K562 (cell line): ENCODE results near the gene IPO5. TPM values are rescaled to one million over a fixed set of nuclear protein-coding genes. Genes with fewer than 3 reads are reported as not detected.

ENCODE experiments used
- ATAC-seq: fragments of 200-7000 bp; cut with Tn5 transposase; 3 replicates; pipeline ENCODE4 v1.9.1; 2020; ENCODE audit warnings: moderate library complexity
- BruUV-seq: library from RNA; stranded (reverse); fragments of 400-500 nt; replicated peaks from 2 replicates; lab custom pipeline; 2021; lab: Mats Ljungman, UMichigan
- CTCF ChIA-PET: fragments of 300-600 bp; formaldehyde crosslinking; extraction: SDS; loops from one replicate; lab custom pipeline; 2021; ENCODE audit warnings: low intra/inter-chr PET ratio; lab: Yijun Ruan, JAX
- POLR2A ChIA-PET: fragments of 300-600, 350-650 bp; sonication (Branson Sonifier 250); formaldehyde crosslinking; extraction: SDS; loops from one replicate; lab custom pipeline; 2021; ENCODE audit warnings: antibody characterized with exemption, inconsistent platforms; lab: Yijun Ruan, JAX
- DNase-seq, 4 experiments: peaks; one replicate each; pipeline versions ENCODE4 v3.0.0 to v3.0.0-alpha.2; 2011 to 2018; ENCODE audit warnings: low spot score in 3 of 4, mixed read lengths in 3 of 4; ENCODE audit errors: extremely low read depth in 1 of 4
- FAIRE-seq: peaks from 2 replicates; lab custom pipeline; 2011; peaks lifted over from hg19 to GRCh38; lab: Jason Lieb, UNC
- H2AFZ ChIP-seq: 2 replicates; pipeline ENCODE4 v1.6.0; 2011; ENCODE audit warnings: low read depth, low read length, control low read depth, inconsistent platforms
- H3K27ac ChIP-seq: fragments of 200-600 bp; 3 replicates; pipeline ENCODE4 v1.8.0; 2011; ENCODE audit warnings: low read depth, mild to moderate bottlenecking, control low read depth, inconsistent platforms, low read length, moderate library complexity, mixed read lengths; ENCODE audit errors: extremely low read depth
- H3K27me3 ChIP-seq, 2 experiments: fragments of 300-600 bp in 1 of 2; 2 replicates in 1 of 2; 3 replicates in 1 of 2; pipeline versions ENCODE4 v1.6.0 to v1.8.0; 2011; ENCODE audit warnings: inconsistent platforms in 2 of 2, low read length in 2 of 2, mild to moderate bottlenecking in 1 of 2, mixed read lengths in 1 of 2, moderate library complexity in 1 of 2; ENCODE audit not compliant: control insufficient read depth in 2 of 2, insufficient read depth in 2 of 2
- H3K36me3 ChIP-seq: fragments of 300-600 bp; 3 replicates; pipeline ENCODE4 v1.8.0; 2011; ENCODE audit warnings: mild to moderate bottlenecking, low read length, inconsistent platforms; ENCODE audit not compliant: control insufficient read depth, insufficient read depth
- H3K4me1 ChIP-seq, 2 experiments: fragments of 200-600 bp in 1 of 2; replicated peaks in 1 of 2; 2 replicates in 1 of 2; 3 replicates in 1 of 2; pipeline versions ENCODE4 v1.5.1 to v1.8.0; 2011; ENCODE audit warnings: inconsistent platforms in 2 of 2, low read length in 2 of 2, mild to moderate bottlenecking in 1 of 2, mixed read lengths in 1 of 2, moderate library complexity in 1 of 2; ENCODE audit not compliant: control insufficient read depth in 2 of 2, insufficient read depth in 2 of 2
- H3K4me2 ChIP-seq: 2 replicates; pipeline ENCODE4 v1.6.1; 2011; ENCODE audit warnings: low read length, control low read depth, inconsistent platforms, mixed read lengths; ENCODE audit not compliant: insufficient read depth
- H3K4me3 ChIP-seq: fragments of 200-600 bp; sonication (generic), shearing (Covaris generic); 2 replicates; pipeline ENCODE4 v1.5.1; 2016; ENCODE audit warnings: control low read depth, inconsistent platforms
- H3K79me2 ChIP-seq: fragments of 200-600 bp; 3 replicates; pipeline ENCODE4 v1.8.0; 2011; ENCODE audit warnings: low read length, inconsistent platforms; ENCODE audit not compliant: control insufficient read depth, insufficient read depth
- H3K9ac ChIP-seq, 2 experiments: 2 replicates each; pipeline versions ENCODE4 v1.6.0 to v1.6.1; 2011; ENCODE audit warnings: low read depth in 2 of 2, low read length in 2 of 2, control low read depth in 1 of 2, inconsistent platforms in 1 of 2, mild to moderate bottlenecking in 1 of 2, mixed read lengths in 1 of 2; ENCODE audit not compliant: insufficient read depth in 1 of 2
- H3K9me1 ChIP-seq: one replicate; pipeline ENCODE4 v1.6.0; 2011; ENCODE audit warnings: inconsistent platforms, mild to moderate bottlenecking, low read length, moderate library complexity; ENCODE audit not compliant: control insufficient read depth, insufficient read depth
- H3K9me3 ChIP-seq: replicated peaks from 2 replicates; pipeline ENCODE4 v1.5.1; 2011; ENCODE audit warnings: low read depth, low read length, inconsistent platforms; ENCODE audit not compliant: control insufficient read depth, insufficient read depth
- H4K20me1 ChIP-seq: replicated peaks from 2 replicates; pipeline ENCODE4 v1.6.1; 2011; ENCODE audit warnings: low read length, inconsistent platforms, mixed read lengths; ENCODE audit not compliant: control insufficient read depth, insufficient read depth
- COPS2 ChIP-seq: fragments of 450-650 bp; conservative IDR thresholded peaks from 2 replicates; pipeline ENCODE4 v1.6.1; 2016; ENCODE audit warnings: mild to moderate bottlenecking, moderate library complexity
- FOXA3 ChIP-seq, 2 experiments: fragments of 450-650 bp in 1 of 2; sonication (generic) in 1 of 2; formaldehyde crosslinking; IDR thresholded peaks in 1 of 2; conservative IDR thresholded peaks in 1 of 2; 2 replicates each; pipeline versions ENCODE4 v1.4.0 to v1.8.0; 2020 to 2022; ENCODE audit warnings: mild to moderate bottlenecking in 2 of 2, missing genetic modification reagents in 1 of 2
- KDM4B ChIP-seq, 2 experiments: fragments of 450-650 bp in 1 of 2; sonication (generic) in 1 of 2; IDR thresholded peaks; 2 replicates each; pipeline ENCODE4 v1.6.1; 2016 to 2017; ENCODE audit warnings: borderline replicate concordance in 2 of 2, antibody characterized with exemption in 1 of 2, low read depth in 1 of 2, mild to moderate bottlenecking in 1 of 2
- KLF16 ChIP-seq: IDR thresholded peaks from 2 replicates; pipeline ENCODE4 v1.6.1; 2016; ENCODE audit warnings: antibody characterized with exemption
- NR3C1 ChIP-seq: sonication (generic); formaldehyde crosslinking; IDR thresholded peaks from 2 replicates; pipeline ENCODE4 v1.8.1; 2022; ENCODE audit warnings: missing genetic modification reagents
- RBM17 ChIP-seq: fragments of 200-400 bp; formaldehyde crosslinking; IDR thresholded peaks from 2 replicates; pipeline ENCODE4 v1.6.1; 2017; ENCODE audit warnings: low read depth, mild to moderate bottlenecking, low read length, borderline replicate concordance
- SETDB1 ChIP-seq: IDR thresholded peaks from one replicate; pipeline ENCODE4 v1.6.1; 2012; ENCODE audit warnings: low read length, control low read depth, inconsistent platforms
- SOX6 ChIP-seq: fragments of 450-650 bp; IDR thresholded peaks from 2 replicates; pipeline ENCODE4 v1.6.1; 2014; ENCODE audit warnings: mild to moderate bottlenecking
- SP2 ChIP-seq: IDR thresholded peaks from 2 replicates; pipeline ENCODE4 v1.6.1; 2011; ENCODE audit warnings: mild to moderate bottlenecking, low read depth, low read length, moderate library complexity; ENCODE audit not compliant: poor library complexity, severe bottlenecking; ENCODE audit errors: extremely low read depth
- ZNF174 ChIP-seq: fragments of 250-450 bp; sonication (Bioruptor Pico); IDR thresholded peaks from 2 replicates; pipeline ENCODE4 v1.4.0; 2020; ENCODE audit warnings: mild to moderate bottlenecking
- ZNF431 ChIP-seq: sonication (generic); formaldehyde crosslinking; IDR thresholded peaks from 2 replicates; pipeline ENCODE4 v1.8.0; 2022; ENCODE audit warnings: mild to moderate bottlenecking, missing genetic modification reagents
- in situ Hi-C: fragments of 300-500 bp; cut with MboI; formaldehyde crosslinking; loops from 4 replicates; pipeline ENCODE4 v1.15.0; 2018; ENCODE audit warnings: inconsistent platforms, mixed read lengths
- intact Hi-C: fragments of 100-400 bp; cut with micrococcal nuclease; formaldehyde crosslinking; loops from 2 replicates; pipeline ENCODE4 v1.14.2; 2022
- polyA plus RNA-seq, 8 experiments: library from polyadenylated mRNA; depleted of rRNA in 4 of 8; stranded (reverse) in 5 of 8; unstranded in 3 of 8; fragments of >200 nt; fragmentation: Nextera tagmentation in 2 of 8; fragmentation: Illumina TruSeq in 1 of 8; extraction: Ambion mirVana in 2 of 8; extraction: Trizol in 1 of 8; gene quantifications; 2 replicates each; pipeline versions ENCODE4 v1.2.1 to v1.2.3, GENCODE V29; 2011 to 2014; ENCODE audit warnings: inconsistent platforms in 1 of 8, missing spikeins in 1 of 8
- total RNA-seq, 7 experiments: library from RNA; depleted of rRNA in 6 of 7; stranded (reverse); fragments of >200 nt in 6 of 7; fragmentation: Illumina TruSeq in 2 of 7; extraction: Trizol in 2 of 7; gene quantifications; 2 replicates each; pipeline versions ENCODE4 v1.2.1 to v1.2.3, GENCODE V29; 2011 to 2021; ENCODE audit warnings: low replicate concordance in 1 of 7
- TF ChIP-seq, protein P1 (sequence below): sonication (generic); formaldehyde crosslinking; IDR thresholded peaks from 2 replicates; pipeline ENCODE4 v1.8.0; 2022; ENCODE audit warnings: mild to moderate bottlenecking, missing genetic modification reagents
- TF ChIP-seq, protein P2 (sequence below): fragments of 250-450 bp; sonication (Bioruptor Pico); IDR thresholded peaks from 2 replicates; pipeline ENCODE4 v1.5.0; 2020; ENCODE audit warnings: mild to moderate bottlenecking, borderline replicate concordance
- TF ChIP-seq, protein P3 (sequence below): fragments of 250-450 bp; sonication (Bioruptor Pico); IDR thresholded peaks from 2 replicates; pipeline ENCODE4 v1.8.0; 2022; ENCODE audit warnings: inconsistent platforms
- TF ChIP-seq, protein P4 (sequence below): sonication (generic); IDR thresholded peaks from 2 replicates; pipeline ENCODE4 v1.6.1; 2016

Gene IPO5
- total and polyA plus RNA-seq, 9 of the 15 experiments (the other 6 are each of a cell fraction or from before 2014, with no cell fraction given), result 45.8 to 206 (median 134) TPM

DNA sequence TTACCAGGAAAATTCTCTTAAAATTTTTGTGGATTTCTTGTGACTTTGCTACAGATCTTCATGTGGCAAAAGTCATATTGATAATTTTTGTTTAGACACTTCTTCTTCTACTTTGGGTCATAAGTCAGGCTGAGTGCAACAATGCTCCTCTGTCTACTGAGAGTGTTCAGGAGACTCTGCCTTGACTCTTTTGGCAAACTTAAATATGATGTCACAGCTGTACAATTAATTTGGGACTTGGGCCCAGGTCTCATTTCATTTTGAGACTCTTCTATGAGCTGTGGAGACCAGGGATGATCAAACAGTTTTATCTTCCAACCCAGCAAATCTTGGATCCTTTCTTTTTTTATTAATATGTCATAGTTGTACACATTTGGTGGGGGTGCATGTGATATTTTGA lies 19.7 kb upstream of the IPO5 start:
- Histone ChIP-seq H3K79me2 (no peaks in the 10 kb centered on the region), H3K36me3 (no peaks in the 10 kb centered on the region), H3K9me3 (no peaks in the 10 kb centered on the region), H3K4me1 (no peaks in the 10 kb centered on the region), H3K4me2 (no peak overlapping the region), H3K9ac (no peak overlapping the region), H3K4me3 (no peak overlapping the region), H2AFZ (no peak overlapping the region), H3K9me1 (no peaks in the 10 kb centered on the region), H4K20me1 (no peaks in the 10 kb centered on the region), H3K27me3 (no peaks in the 10 kb centered on the region; a peak in 1 of 5 replicates), H3K27ac (no peak overlapping the region)
- intact Hi-C loops (no loop called here), in situ Hi-C loops (no loop called here)
- CTCF ChIA-PET, result no interaction called here
- POLR2A ChIA-PET, result no interaction called here
- DNase-seq (no peak), ATAC-seq (no peak), FAIRE-seq (no peak)
- TF ChIP-seq ZNF174, result no peak
- TF ChIP-seq, protein P1, sequence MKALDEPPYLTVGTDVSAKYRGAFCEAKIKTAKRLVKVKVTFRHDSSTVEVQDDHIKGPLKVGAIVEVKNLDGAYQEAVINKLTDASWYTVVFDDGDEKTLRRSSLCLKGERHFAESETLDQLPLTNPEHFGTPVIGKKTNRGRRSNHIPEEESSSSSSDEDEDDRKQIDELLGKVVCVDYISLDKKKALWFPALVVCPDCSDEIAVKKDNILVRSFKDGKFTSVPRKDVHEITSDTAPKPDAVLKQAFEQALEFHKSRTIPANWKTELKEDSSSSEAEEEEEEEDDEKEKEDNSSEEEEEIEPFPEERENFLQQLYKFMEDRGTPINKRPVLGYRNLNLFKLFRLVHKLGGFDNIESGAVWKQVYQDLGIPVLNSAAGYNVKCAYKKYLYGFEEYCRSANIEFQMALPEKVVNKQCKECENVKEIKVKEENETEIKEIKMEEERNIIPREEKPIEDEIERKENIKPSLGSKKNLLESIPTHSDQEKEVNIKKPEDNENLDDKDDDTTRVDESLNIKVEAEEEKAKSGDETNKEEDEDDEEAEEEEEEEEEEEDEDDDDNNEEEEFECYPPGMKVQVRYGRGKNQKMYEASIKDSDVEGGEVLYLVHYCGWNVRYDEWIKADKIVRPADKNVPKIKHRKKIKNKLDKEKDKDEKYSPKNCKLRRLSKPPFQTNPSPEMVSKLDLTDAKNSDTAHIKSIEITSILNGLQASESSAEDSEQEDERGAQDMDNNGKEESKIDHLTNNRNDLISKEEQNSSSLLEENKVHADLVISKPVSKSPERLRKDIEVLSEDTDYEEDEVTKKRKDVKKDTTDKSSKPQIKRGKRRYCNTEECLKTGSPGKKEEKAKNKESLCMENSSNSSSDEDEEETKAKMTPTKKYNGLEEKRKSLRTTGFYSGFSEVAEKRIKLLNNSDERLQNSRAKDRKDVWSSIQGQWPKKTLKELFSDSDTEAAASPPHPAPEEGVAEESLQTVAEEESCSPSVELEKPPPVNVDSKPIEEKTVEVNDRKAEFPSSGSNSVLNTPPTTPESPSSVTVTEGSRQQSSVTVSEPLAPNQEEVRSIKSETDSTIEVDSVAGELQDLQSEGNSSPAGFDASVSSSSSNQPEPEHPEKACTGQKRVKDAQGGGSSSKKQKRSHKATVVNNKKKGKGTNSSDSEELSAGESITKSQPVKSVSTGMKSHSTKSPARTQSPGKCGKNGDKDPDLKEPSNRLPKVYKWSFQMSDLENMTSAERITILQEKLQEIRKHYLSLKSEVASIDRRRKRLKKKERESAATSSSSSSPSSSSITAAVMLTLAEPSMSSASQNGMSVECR (CRISPR knock-in tag), result no peak
- no peak for TF ChIP-seq SETDB1
- no peak for TF ChIP-seq KDM4B (IDR thresholded peaks at IDR 0.05; ENCODE audit: borderline replicate concordance in 2 of 2, low read depth in 1 of 2)
- no peak for TF ChIP-seq RBM17
- TF ChIP-seq COPS2, result no peak
- no peak for TF ChIP-seq SOX6
- TF ChIP-seq FOXA3 (CRISPR knock-in tag; conservative IDR thresholded peaks at IDR 0.05 in 1 of 2, IDR thresholded peaks at IDR 0.05 in 1 of 2), result no peak
- TF ChIP-seq, protein P2, sequence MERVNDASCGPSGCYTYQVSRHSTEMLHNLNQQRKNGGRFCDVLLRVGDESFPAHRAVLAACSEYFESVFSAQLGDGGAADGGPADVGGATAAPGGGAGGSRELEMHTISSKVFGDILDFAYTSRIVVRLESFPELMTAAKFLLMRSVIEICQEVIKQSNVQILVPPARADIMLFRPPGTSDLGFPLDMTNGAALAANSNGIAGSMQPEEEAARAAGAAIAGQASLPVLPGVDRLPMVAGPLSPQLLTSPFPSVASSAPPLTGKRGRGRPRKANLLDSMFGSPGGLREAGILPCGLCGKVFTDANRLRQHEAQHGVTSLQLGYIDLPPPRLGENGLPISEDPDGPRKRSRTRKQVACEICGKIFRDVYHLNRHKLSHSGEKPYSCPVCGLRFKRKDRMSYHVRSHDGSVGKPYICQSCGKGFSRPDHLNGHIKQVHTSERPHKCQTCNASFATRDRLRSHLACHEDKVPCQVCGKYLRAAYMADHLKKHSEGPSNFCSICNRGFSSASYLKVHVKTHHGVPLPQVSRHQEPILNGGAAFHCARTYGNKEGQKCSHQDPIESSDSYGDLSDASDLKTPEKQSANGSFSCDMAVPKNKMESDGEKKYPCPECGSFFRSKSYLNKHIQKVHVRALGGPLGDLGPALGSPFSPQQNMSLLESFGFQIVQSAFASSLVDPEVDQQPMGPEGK, result no peak
- TF ChIP-seq KLF16, result no peak
- no peak for TF ChIP-seq ZNF431
- TF ChIP-seq, protein P3, sequence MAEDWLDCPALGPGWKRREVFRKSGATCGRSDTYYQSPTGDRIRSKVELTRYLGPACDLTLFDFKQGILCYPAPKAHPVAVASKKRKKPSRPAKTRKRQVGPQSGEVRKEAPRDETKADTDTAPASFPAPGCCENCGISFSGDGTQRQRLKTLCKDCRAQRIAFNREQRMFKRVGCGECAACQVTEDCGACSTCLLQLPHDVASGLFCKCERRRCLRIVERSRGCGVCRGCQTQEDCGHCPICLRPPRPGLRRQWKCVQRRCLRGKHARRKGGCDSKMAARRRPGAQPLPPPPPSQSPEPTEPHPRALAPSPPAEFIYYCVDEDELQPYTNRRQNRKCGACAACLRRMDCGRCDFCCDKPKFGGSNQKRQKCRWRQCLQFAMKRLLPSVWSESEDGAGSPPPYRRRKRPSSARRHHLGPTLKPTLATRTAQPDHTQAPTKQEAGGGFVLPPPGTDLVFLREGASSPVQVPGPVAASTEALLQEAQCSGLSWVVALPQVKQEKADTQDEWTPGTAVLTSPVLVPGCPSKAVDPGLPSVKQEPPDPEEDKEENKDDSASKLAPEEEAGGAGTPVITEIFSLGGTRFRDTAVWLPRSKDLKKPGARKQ, result no peak
- TF ChIP-seq NR3C1 (CRISPR knock-in tag), result no peak
- no peak for TF ChIP-seq SP2
- TF ChIP-seq, protein P4, sequence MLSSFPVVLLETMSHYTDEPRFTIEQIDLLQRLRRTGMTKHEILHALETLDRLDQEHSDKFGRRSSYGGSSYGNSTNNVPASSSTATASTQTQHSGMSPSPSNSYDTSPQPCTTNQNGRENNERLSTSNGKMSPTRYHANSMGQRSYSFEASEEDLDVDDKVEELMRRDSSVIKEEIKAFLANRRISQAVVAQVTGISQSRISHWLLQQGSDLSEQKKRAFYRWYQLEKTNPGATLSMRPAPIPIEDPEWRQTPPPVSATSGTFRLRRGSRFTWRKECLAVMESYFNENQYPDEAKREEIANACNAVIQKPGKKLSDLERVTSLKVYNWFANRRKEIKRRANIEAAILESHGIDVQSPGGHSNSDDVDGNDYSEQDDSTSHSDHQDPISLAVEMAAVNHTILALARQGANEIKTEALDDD, result no peak
- BruUV-seq, result no TSS peak
